Left ventricle myocardium superior (tissue), 1 donor: ENCODE measurements around the gene VASP. TPM values are rescaled to one million over a fixed set of nuclear protein-coding genes. Genes with fewer than 3 reads are reported as not detected.
"Not testable (repeated sequence)": the region's sequence is repeated elsewhere in the genome, so short reads cannot be mapped to it uniquely, and the experiment has no call there.

Experiments used
- ATAC-seq: fragments of 200-7000 bp; cut with Tn5 transposase; one replicate; pipeline ENCODE4 v1.9.1; 2020; ENCODE audit warnings: mild to moderate bottlenecking, moderate library complexity
- DNase-seq: peaks from one replicate; pipeline ENCODE4 v3.0.0-alpha.2; 2020
- intact Hi-C: fragments of 100-400 bp; cut with micrococcal nuclease; formaldehyde crosslinking; loops from one replicate; pipeline ENCODE4 v1.11.0; 2022
- total RNA-seq: library from RNA; stranded (reverse); fragmentation: NEBNext Ultra II Directional; extraction: Animal tissue kit (Norgen Biotek cat#: 25700); gene quantifications from one replicate; pipeline ENCODE4 v1.2.1, GENCODE V29; 2021
- donor health status: DM: no; HTN: yes; CAD: no; lungs with severe emphysema.

The VASP gene
- total RNA-seq, 1 donor from 2014 or later, result 43.3 TPM

DNA sequence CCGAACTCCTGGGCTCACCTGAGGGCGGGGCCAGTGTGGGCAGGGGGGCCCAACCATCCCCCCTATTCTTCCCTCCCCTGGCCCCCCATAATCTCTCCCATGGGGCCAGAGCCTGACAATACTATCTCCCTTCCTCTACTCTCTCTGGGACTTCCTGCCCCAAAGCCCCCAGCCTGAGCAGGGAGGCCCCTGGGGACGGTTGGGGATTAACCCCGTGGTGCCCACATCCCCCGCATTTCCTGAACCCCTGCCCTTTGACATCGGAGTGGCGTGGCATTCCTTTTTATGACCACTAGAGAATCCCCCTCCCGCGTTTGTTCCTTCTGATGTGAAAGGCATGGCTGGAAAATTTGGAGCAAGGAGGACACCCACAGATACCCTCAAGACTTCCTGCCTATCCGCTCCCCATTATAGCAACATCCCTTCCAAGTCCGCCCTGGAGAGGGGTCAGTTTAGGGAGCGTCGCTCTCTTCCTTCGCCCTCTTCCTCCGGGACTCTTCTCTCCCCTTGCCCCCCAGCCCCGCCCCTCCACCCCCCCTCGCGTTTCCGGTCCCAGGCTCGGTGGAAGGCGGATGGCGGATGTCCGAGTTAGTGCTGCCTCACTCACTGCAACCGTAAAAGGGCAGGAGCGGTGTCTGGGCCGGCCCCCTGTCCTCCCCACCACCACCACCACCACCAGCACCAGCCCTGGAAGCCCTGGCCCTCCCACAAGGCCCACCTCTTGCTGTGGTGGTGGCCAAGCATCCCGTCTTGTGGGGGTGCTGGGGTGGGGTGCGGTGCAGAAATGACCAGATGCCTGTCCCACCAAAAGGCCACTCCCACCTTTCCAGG, 1.8 kb downstream of the VASP start:
- ATAC-seq (peak; percentile 46), DNase-seq (peak; percentile 81)
- intact Hi-C loops, result no loop called here

GRCh38 chr19:45509692-45510015, 2.4 kb downstream of the VASP start:
- no peak for ATAC-seq
- DNase-seq, result no peak
- intact Hi-C loops, result no loop called here

- DNase-seq, ATAC-seq, intact Hi-C loops: not testable (repeated sequence)
Observed at GRCh38 chr19:45510352-45510751, 3.1 kb downstream of the VASP start.

DNA sequence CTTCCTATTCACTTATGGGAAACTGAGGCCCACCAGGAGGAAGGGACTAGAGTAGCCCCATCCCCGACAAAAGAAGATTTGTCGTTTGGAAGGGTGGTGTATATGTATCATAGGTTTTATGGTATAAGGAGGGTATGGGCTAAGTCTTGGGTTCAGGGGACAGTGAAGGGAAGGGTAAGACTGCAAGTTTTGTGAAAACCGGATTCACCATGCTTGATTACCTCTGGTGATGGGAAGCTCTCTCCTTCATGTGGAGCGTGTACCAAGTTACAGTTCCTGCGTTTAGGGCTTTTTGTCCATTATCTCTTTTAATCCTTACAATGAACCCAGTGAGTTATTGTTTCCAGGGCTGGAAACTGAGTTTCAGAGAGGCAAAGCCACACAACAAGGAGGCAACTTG, 3.8 kb downstream of the VASP start:
- intact Hi-C loops, result no loop called here
- no peak for ATAC-seq
- no peak for DNase-seq

- DNase-seq (no peak), ATAC-seq (no peak)
- intact Hi-C loops, result no loop called here
Observed at GRCh38 chr19:45512881-45513483, 5.7 kb downstream of the VASP start.

DNA sequence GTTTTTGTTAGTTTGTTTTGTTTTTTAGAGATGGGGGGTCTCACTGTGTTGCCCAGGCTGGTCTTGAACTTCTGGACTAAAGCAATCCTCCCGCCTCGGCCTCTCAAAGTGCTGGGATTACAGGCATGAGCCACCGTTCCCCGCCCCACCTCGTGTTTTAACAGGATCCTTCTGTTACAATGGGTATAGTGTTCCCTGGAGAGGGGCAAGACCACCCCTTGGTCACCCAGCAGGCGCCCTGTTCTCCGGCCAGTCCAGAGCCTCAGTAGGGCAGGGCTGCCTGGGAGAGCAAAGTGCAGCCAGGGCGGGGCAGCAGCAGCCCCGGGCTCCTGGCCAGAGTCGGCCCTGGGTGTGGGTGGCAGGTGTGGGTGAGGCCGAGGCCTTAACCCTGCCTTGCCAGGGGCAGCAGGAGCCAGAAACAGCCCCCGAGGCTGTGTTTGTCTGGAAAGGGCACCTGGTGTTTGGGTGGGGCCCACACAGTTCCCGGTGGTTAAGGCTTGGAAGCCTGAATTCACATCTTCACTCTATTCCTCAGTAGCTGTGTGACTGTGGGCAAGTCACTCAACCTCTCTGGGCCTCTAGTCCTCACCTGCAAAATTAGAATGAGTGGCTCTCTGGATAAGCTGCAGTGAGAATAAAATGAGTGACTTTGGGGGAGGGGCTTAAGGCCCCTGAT, 7.2 kb downstream of the VASP start:
- intact Hi-C loops, result no loop called here
- DNase-seq, result peak; percentile 53
- peak; percentile 35 for ATAC-seq

- ATAC-seq, result peak; percentile 64
- DNase-seq, result peak; percentile 58
- intact Hi-C loops, result no loop called here
Observed at GRCh38 chr19:45515081-45515624, 7.9 kb downstream of the VASP start.

- DNase-seq, result no peak
Observed at GRCh38 chr19:45515807-45516401, 8.6 kb downstream of the VASP start.

DNA sequence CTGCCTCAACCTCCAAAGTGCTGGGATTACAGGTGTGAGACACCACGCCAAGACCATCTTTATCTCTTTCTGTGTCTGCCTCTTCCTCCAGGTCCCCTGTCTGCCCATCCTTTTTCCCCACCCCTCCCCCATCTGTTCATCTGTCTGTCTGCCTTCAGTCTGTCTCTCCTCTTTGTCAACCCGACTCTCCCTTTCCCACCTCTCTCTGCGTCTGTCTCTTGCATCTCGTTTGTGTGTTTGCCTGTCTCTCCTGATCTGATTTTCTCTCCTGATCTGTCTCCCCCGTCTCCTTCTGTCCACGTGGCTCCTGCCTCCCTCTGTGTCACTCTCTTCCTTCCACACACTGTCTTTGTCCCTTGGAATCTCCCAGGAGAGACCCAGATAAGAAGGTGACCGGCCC, 10.0 kb downstream of the VASP start:
- no peak for DNase-seq
- intact Hi-C loops, result no loop called here
- ATAC-seq, result no peak

More at GRCh38 chr19:45515807-45516401, 8.6 kb downstream of the VASP start:
- peak; percentile 16 for ATAC-seq
- intact Hi-C loops, result no loop called here

DNA sequence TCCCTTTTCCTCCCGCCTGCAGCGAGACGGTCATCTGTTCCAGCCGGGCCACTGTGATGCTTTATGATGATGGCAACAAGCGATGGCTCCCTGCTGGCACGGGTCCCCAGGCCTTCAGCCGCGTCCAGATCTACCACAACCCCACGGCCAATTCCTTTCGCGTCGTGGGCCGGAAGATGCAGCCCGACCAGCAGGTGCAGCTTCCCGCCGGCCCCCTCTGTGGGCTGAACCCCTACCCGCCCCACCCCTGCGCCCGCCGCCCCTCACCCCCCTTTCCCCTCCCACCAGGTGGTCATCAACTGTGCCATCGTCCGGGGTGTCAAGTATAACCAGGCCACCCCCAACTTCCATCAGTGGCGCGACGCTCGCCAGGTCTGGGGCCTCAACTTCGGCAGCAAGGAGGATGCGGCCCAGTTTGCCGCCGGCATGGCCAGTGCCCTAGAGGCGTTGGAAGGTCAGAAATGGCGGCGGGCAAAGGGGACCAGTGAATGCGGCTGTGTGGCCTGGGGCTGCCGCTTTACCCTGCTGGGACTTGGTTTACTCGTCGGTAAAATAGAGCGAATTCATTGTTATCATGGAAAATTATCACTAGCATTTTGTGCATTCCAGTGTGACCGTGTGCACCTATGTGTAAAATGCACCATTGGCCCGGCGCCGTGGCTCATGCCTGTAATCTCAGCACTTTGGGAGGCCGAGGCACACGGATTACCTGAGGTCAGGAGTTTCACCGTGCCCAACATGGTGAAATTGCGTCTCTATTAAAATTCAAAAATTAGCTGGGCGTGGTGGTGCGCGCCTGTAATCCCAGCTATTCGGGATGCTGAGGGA, 10.6 kb downstream of the VASP start:
- intact Hi-C loops, result no loop called here
- no peak for ATAC-seq

DNA sequence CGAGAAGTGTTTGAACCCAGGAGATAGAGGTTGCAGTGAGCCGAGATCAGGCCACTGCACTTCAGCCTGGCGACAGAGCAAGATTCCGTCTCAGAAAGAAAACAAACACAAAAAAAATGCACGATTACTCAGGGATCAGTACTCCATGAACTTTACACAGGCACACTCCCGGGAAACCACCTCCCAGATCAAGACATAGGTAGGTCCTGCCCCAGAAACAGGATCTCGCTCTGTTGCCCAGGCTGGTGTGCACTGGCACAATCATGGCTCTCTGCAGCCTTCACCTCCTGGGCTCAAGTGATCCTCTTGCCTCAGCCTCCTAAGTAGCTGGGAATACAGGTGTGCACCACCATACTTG, 11.2 kb downstream of the VASP start:
- DNase-seq (no peak), ATAC-seq (no peak)
- intact Hi-C loops, result no loop called here

More for the DNA sequence above, 10.6 kb downstream of the VASP start:
- DNase-seq, result no peak

DNA sequence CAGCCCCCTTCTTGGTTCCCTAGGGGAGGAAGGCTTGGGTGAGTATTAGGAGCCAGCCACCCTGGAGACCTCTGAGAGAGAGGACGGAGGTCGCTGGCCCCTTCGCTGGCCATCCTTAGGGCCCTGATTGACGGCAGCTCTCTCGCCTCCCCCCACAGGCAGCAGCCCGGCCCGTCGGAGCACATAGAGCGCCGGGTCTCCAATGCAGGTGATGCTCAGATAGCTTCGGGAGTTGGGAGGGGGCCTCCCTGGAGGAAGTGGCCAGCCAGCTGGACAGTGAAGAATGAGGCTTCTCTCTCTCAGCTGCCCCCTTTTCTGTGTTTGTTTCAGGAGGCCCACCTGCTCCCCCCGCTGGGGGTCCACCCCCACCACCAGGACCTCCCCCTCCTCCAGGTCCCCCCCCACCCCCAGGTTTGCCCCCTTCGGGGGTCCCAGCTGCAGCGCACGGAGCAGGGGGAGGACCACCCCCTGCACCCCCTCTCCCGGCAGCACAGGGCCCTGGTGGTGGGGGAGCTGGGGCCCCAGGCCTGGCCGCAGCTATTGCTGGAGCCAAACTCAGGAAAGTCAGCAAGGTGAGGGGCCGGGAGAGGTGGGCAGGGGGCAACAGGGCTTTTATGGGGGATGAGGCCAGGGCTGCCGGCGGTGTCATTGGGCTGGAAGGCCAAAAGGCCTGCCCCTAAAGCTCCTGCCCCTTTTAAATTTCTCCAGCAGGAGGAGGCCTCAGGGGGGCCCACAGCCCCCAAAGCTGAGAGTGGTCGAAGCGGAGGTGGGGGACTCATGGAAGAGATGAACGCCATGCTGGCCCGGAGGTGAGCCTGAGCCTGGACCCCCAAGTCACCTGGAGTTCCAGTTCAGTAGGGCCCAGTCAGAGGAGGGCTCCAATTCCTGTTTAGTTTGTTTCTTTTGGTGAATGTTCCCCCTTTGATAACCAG, 15.0 kb downstream of the VASP start:
- intact Hi-C loops, result loop anchor here (5.0 kb wide), 1 partner anchor 120 kb away; no protein-coding TSS in a partner anchor
- DNase-seq (no peak), ATAC-seq (no peak)

DNA sequence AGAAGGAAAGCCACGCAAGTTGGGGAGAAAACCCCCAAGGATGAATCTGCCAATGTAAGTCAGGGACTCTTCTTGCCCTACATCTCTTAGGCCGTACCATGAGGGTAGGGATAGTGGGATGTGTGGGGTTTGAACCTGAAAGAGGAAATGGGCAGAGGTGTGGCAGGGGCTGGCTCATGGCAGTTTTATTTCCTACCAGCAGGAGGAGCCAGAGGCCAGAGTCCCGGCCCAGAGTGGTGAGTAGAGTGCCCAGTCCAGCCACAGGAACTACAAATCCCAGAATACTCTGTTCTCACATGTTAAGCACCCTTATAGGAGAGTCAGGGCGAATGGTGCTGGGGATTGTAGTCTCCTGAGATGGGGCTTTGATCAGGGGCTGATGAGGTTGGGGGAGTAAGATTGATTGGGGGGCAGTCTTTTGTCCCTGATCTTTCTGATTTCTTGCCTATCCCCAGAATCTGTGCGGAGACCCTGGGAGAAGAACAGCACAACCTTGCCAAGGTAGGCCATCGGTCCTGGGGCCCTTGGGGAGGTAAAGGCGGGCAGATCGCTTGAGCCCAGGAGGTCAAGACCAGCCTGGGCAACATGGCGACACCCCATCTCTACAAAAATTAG, 16.5 kb downstream of the VASP start:
- ATAC-seq, result peak; percentile 94
- peak; percentile 75 for DNase-seq
- intact Hi-C loops, result loop anchor here (5.0 kb wide), 1 partner anchor 119 kb away; no protein-coding TSS in a partner anchor

GRCh38 chr19:45524575-45525129, 17.4 kb downstream of the VASP start:
- DNase-seq (no peak), ATAC-seq (peak; percentile 52)
- intact Hi-C loops, result loop anchor here (5.0 kb wide), 1 partner anchor 118 kb away; no protein-coding TSS in a partner anchor

GRCh38 chr19:45526143-45526542, 18.9 kb downstream of the VASP start:
- ATAC-seq (peak; percentile 27), DNase-seq (peak; percentile 73)
- intact Hi-C loops, result no loop called here

DNA sequence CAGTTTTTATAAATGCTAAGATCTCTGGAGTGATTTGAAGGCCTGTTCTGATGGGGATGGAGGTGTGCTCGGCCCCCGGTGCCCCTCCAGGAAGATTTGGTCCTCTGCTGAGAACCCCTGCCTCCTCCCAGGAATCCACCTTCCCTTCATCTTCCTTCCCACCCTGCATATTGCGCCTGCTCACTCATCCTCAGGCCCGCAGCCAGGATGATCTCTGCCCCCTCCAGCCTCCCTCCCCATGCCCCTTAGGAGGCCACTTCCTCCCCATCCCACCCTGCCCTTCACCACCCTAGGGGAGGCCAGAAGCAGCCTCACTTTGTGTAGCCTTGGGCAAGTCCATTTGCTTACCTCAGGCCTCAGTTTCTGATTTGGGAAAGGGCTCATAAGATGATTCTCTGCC, 19.7 kb downstream of the VASP start:
- DNase-seq, result no peak
- ATAC-seq, result no peak
- intact Hi-C loops, result no loop called here

GRCh38 chr19:45527731-45528130, 20.5 kb downstream of the VASP start:
- intact Hi-C loops, result no loop called here
- DNase-seq (no peak), ATAC-seq (no peak)
